ENCODE results near the gene ARHGEF10L. TPM values are rescaled to one million over a fixed set of nuclear protein-coding genes. Genes with fewer than 3 reads are reported as not detected.
"Not testable (repeated sequence)": the region's sequence is repeated elsewhere in the genome, so short reads cannot be mapped to it uniquely, and the experiment has no call there.

The ARHGEF10L gene
- total RNA-seq, 4 donors from 2014 or later = 30.0 to 61.4 (median 44.7) TPM

GRCh38 chr1:17502326-17502778, 37.1 kb upstream of the ARHGEF10L start:
- intact Hi-C loops (cut with DNase I) = loop anchor here (2.0 kb wide), 1 partner anchor 104 kb away; no protein-coding TSS in a partner anchor
- H3K36me3 ChIP-seq = no peaks in the 10 kb centered on the region
- peak overlapping the region; percentile 13 to 71 (median 67) for H3K27ac ChIP-seq
- DNase-seq = no peak
- peaks cover 3 to 12% (median 6%) of the 10 kb centered on the region in 3 donors for H3K4me1 ChIP-seq
- 3 to 4% methylated on average over 9 to 11 of the region's 12 CpGs for WGBS, 2 donors
- TF ChIP-seq POLR2A (IDR thresholded peaks at IDR 0.05) (no peak), CTCF (IDR thresholded peaks at IDR 0.05) (peak; percentile 70 to 96 (median 91))
- H3K27me3 ChIP-seq = no peaks in the 10 kb centered on the region
- no peaks in the 10 kb centered on the region for H3K9me3 ChIP-seq
- H3K4me3 ChIP-seq = no peak overlapping the region

DNA sequence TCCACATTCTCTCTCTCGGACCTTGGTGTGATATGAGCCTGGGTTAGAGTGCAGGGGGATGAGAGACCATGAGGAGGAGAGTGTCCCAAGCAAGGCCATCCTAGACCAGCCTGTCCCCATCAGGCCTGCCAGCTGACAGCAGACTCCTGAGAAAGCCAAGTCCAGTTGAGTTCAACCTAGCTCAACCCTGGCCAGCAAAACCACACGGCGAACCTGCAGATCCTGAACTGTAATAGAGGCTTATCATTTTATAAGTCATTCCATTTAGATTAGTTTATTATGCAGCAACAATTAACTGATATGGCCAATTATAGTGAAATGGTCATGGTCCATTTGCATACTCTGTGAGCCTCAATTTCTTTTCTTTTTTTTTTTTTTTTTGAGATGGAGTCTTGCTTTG, 36.4 kb upstream of the ARHGEF10L start:
- Histone ChIP-seq H3K36me3 (no peaks in the 10 kb centered on the region), H3K4me3 (no peak overlapping the region), H3K9me3 (no peaks in the 10 kb centered on the region), H3K4me1 (peaks cover 3 to 12% (median 6%) of the 10 kb centered on the region in 3 donors), H3K27ac (peak overlapping the region; percentile 13 to 71 (median 67)), H3K27me3 (no peaks in the 10 kb centered on the region)
- 84% methylated on average over 2 to 3 of the region's 3 CpGs for WGBS, 2 donors
- no peak for TF ChIP-seq POLR2A (IDR thresholded peaks at IDR 0.05)
- TF ChIP-seq CTCF (IDR thresholded peaks at IDR 0.05) = no peak
- intact Hi-C loops (cut with DNase I) = loop anchor here (2.0 kb wide), 1 partner anchor 104 kb away; no protein-coding TSS in a partner anchor
- DNase-seq = no peak

DNA sequence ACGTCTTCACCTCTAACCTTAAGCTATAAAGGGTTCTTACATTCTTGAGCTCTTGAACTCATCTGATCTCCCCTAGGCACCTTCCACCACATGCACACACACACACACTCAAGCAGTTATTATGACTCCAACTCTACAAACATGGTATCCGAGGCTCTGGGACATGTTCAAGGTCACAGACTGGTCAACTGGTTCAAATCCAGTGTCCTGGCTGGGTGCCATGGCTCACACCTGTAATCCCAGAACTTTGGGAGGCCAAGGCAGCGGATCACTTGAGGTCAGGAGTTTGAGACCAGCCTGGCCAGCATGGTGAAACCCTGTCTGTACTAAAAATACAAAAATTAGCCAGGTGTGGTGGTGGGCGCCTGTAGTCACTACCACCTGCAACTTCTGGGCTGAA, 32.3 kb upstream of the ARHGEF10L start:
- H3K4me3 ChIP-seq; H3K36me3 ChIP-seq; H3K27me3 ChIP-seq; intact Hi-C loops (cut with DNase I); H3K9me3 ChIP-seq; DNase-seq; H3K27ac ChIP-seq: not testable (repeated sequence)
- H3K4me1 ChIP-seq = peaks cover 3 to 10% (median 6%) of the 10 kb centered on the region in 3 donors
- WGBS, 2 donors = 82 to 83% methylated on average over 3 to 4 of the region's 4 CpGs

DNA sequence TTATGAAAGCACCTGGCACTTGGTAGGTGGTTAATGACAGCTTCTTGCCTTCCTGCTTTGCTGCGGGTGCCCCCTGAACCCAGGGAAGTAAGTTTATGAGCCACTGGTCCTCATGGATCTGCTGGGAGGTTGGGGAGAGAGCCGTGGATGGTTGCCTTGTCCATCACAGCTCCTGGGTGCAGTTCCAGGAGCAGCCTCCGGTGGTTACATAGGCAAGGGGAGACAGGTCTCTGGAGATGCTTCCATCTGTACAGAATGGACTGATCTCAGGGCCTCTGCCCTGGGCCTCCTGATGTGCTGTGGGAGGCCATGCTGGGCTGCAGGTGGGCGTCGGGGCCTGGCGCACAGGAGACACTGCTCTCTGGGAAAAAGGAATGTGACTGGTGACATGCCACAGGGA, 31.6 kb upstream of the ARHGEF10L start:
- no peaks in the 10 kb centered on the region for H3K9me3 ChIP-seq
- no peaks in the 10 kb centered on the region for H3K36me3 ChIP-seq
- intact Hi-C loops (cut with DNase I) = no loop called here

DNA sequence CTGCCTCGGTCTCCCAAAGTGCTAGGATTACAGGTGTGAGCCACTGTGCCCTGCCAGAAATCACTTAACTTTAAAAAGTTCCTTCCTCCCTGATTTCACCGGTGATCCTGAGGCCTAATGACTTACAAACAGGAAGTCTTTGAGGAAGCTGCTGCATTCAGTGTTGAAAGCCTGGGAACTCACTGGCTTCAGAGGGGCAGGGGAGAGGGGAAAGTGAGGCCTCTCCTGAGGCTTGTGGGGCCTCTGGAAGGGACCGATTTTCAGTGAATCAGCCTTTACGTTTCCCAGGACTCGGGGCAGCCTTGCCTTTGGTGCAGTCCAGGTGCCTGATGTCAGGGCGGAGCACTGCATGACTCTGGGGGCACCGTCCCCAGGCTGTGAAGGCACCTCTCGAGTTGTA, 30.1 kb upstream of the ARHGEF10L start:
- H3K36me3 ChIP-seq = no peaks in the 10 kb centered on the region
- H3K27me3 ChIP-seq = no peaks in the 10 kb centered on the region
- H3K9me3 ChIP-seq = no peaks in the 10 kb centered on the region
- H3K4me1 ChIP-seq = peaks cover 3 to 9% (median 9%) of the 10 kb centered on the region in 3 donors
- TF ChIP-seq POLR2A (IDR thresholded peaks at IDR 0.05) (no peak), CTCF (IDR thresholded peaks at IDR 0.05) (no peak)
- DNase-seq = no peak
- H3K4me3 ChIP-seq = no peak overlapping the region
- WGBS, 2 donors = 63 to 81% methylated on average over 2 to 6 of the region's 8 CpGs
- H3K27ac ChIP-seq = no peak overlapping the region
- intact Hi-C loops (cut with DNase I) = no loop called here

More for the DNA sequence above, 31.6 kb upstream of the ARHGEF10L start:
- Histone ChIP-seq H3K4me3 (no peak overlapping the region), H3K4me1 (peaks cover under 1 to 4% (median under 1%) of the 10 kb centered on the region in 3 donors), H3K27ac (no peak overlapping the region), H3K27me3 (no peaks in the 10 kb centered on the region)
- TF ChIP-seq CTCF (IDR thresholded peaks at IDR 0.05) (peak in 3 of 6 experiments; percentile 19 to 41 (median 23)), POLR2A (IDR thresholded peaks at IDR 0.05) (no peak)
- DNase-seq = no peak
- WGBS, 2 donors = 74% methylated on average over 3 of the region's 6 CpGs; no CpG with 5 or more reads in 1 of the 2 donors

DNA sequence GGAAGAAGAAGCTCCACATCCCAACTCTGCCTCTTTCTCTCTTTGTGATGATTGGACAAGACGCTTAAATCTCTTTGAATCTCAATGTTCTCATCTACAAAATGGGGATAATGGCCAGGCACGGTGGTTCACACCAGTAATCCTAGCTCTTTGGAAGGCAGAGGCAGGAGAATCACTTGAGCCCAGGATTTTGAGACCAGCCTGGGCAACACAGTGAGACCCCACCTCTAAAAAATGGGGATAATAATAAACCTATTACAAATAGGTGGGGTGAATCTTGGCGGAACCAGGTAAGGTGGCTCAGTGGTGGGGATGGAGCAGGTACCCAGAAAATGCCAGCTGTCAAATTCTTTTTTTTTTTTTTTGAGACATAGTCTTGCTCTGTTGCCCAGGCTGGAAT, 29.4 kb upstream of the ARHGEF10L start:
- intact Hi-C loops (cut with DNase I) = no loop called here
- no peak overlapping the region for H3K4me3 ChIP-seq
- H3K9me3 ChIP-seq = no peaks in the 10 kb centered on the region
- no peaks in the 10 kb centered on the region for H3K36me3 ChIP-seq
- WGBS, 2 donors = 95 to 100% methylated on average over 2 to 3 of the region's 3 CpGs
- no peak overlapping the region for H3K27ac ChIP-seq
- no peaks in the 10 kb centered on the region for H3K27me3 ChIP-seq
- TF ChIP-seq POLR2A (IDR thresholded peaks at IDR 0.05) = no peak
- TF ChIP-seq CTCF (IDR thresholded peaks at IDR 0.05) = no peak
- DNase-seq = no peak
- peaks cover 3 to 9% (median 9%) of the 10 kb centered on the region in 3 donors for H3K4me1 ChIP-seq
